Measurements from ENCODE around the gene ACVR2B.

The ACVR2B gene

DNA sequence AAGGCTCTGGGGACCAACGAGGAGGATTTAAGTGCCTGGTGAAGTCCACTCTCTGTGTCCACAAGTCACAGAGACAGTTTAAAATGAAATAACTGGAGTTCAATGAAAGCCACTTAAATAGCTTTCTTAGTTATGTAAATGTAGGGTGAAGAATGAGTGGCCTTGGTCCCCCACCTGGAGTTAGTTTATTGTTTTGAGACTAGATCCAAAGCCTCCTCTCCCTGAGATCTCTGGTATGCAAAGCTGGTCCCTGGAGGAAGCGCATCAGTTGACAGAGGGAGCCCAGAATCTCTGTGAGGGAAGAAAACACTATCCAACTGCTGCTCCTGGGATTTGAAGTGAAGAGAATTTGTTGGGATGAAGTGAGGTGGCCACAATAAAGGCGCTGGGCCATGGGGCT is 83.0 kb downstream of the ACVR2B start:
- no peak for TF ChIP-seq ZBTB7A (IDR thresholded peaks at IDR 0.05; ENCODE audit: low read depth)
- TF ChIP-seq NFIC (IDR thresholded peaks at IDR 0.05): no peak
- TF ChIP-seq EGR1 (IDR thresholded peaks at IDR 0.05): no peak
- no peak for TF ChIP-seq TEAD4 (IDR thresholded peaks at IDR 0.05)
- TF ChIP-seq EP300 (IDR thresholded peaks at IDR 0.05; ENCODE audit: borderline replicate concordance): no peak
- TF ChIP-seq, protein P1, sequence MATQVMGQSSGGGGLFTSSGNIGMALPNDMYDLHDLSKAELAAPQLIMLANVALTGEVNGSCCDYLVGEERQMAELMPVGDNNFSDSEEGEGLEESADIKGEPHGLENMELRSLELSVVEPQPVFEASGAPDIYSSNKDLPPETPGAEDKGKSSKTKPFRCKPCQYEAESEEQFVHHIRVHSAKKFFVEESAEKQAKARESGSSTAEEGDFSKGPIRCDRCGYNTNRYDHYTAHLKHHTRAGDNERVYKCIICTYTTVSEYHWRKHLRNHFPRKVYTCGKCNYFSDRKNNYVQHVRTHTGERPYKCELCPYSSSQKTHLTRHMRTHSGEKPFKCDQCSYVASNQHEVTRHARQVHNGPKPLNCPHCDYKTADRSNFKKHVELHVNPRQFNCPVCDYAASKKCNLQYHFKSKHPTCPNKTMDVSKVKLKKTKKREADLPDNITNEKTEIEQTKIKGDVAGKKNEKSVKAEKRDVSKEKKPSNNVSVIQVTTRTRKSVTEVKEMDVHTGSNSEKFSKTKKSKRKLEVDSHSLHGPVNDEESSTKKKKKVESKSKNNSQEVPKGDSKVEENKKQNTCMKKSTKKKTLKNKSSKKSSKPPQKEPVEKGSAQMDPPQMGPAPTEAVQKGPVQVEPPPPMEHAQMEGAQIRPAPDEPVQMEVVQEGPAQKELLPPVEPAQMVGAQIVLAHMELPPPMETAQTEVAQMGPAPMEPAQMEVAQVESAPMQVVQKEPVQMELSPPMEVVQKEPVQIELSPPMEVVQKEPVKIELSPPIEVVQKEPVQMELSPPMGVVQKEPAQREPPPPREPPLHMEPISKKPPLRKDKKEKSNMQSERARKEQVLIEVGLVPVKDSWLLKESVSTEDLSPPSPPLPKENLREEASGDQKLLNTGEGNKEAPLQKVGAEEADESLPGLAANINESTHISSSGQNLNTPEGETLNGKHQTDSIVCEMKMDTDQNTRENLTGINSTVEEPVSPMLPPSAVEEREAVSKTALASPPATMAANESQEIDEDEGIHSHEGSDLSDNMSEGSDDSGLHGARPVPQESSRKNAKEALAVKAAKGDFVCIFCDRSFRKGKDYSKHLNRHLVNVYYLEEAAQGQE (IDR thresholded peaks at IDR 0.05; ENCODE audit: low read depth): no peak
- no peak for TF ChIP-seq TCF12 (IDR thresholded peaks at IDR 0.05; ENCODE audit: low read depth)
- TF ChIP-seq, protein P2, sequence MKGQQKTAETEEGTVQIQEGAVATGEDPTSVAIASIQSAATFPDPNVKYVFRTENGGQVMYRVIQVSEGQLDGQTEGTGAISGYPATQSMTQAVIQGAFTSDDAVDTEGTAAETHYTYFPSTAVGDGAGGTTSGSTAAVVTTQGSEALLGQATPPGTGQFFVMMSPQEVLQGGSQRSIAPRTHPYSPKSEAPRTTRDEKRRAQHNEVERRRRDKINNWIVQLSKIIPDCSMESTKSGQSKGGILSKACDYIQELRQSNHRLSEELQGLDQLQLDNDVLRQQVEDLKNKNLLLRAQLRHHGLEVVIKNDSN (IDR thresholded peaks at IDR 0.05): no peak
- TF ChIP-seq CREB1 (IDR thresholded peaks at IDR 0.05; ENCODE audit: low read depth): no peak
- TF ChIP-seq CEBPB (IDR thresholded peaks at IDR 0.05): no peak
- TF ChIP-seq, protein P3, sequence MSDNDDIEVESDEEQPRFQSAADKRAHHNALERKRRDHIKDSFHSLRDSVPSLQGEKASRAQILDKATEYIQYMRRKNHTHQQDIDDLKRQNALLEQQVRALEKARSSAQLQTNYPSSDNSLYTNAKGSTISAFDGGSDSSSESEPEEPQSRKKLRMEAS (IDR thresholded peaks at IDR 0.05): no peak
- TF ChIP-seq RAD21 (IDR thresholded peaks at IDR 0.05; ENCODE audit: low read depth): no peak

DNA sequence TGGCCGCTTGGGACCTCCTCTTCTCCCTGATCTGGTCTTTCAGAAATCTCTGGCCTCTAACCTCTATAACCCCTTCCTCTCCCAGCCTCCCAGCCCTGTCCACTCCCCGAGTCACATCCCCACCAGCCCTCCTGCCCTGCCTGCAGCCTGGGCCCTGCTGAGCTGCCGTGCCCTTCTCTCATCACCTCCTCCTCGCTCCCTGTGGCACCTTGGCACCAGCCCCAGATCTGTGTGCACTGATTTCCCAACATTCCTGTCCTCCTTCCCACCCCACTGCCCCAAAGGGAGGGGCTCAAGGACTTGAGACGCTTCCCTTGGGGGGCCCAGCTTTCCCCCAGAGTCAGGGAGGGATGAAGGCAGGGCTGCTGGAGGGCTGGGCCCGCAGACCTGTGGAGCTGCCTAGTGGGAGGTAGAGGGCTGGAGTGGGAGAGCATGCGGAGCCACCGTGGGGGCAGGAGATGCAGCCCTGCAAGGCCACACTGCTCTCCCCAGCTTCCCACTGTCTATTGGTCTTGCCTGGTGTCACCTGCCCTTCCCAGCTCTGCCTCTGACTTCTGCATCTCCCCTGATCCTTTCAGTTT is 85.2 kb downstream of the ACVR2B start:
- TF ChIP-seq CEBPB (IDR thresholded peaks at IDR 0.05): 0 out of 2 replicates have a peak, but pooled peaks have one; percentile 20
- TF ChIP-seq YY1 (IDR thresholded peaks at IDR 0.05; ENCODE audit: low read depth): no peak
- 0 out of 2 replicates have a peak, but pooled peaks have one; percentile 22 for TF ChIP-seq NFIC (IDR thresholded peaks at IDR 0.05)

DNA sequence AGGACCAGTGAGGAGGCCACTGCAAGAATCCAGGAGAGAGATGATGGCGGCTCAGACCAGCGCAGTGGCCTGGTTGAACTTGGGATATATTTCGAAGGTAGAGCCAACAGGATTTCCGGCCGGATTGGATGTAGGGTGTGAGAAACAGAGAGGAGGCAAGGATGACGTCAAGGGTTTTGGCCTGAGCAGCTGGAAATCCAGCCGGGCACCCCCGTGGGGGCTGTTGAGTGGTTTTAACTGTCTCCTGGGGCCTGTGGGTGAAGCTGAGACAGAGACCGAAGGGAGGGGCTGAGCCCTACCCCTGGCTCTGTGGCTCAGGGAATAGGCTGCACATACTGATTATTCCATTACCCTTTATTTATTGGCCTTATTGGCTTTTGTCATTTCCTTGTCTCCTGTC is 88.1 kb downstream of the ACVR2B start:
- TF ChIP-seq, protein P1 (IDR thresholded peaks at IDR 0.05; ENCODE audit: low read depth): no peak
- TF ChIP-seq TEAD4 (IDR thresholded peaks at IDR 0.05) (no peak), RAD21 (IDR thresholded peaks at IDR 0.05; ENCODE audit: low read depth) (no peak), FOXM1 (IDR thresholded peaks at IDR 0.05; ENCODE audit: borderline replicate concordance, low read depth) (no peak), ZBTB7A (IDR thresholded peaks at IDR 0.05; ENCODE audit: low read depth) (no peak), CREB1 (IDR thresholded peaks at IDR 0.05; ENCODE audit: low read depth) (no peak), CEBPB (IDR thresholded peaks at IDR 0.05) (no peak), TCF12 (IDR thresholded peaks at IDR 0.05; ENCODE audit: low read depth) (no peak), NFIC (IDR thresholded peaks at IDR 0.05) (no peak), EP300 (IDR thresholded peaks at IDR 0.05; ENCODE audit: borderline replicate concordance) (no peak), EGR1 (IDR thresholded peaks at IDR 0.05) (no peak), YY1 (IDR thresholded peaks at IDR 0.05; ENCODE audit: low read depth) (no peak), TAF1 (IDR thresholded peaks at IDR 0.05; ENCODE audit: low read depth) (no peak)
- TF ChIP-seq, protein P3 (IDR thresholded peaks at IDR 0.05): no peak
- TF ChIP-seq, protein P2 (IDR thresholded peaks at IDR 0.05): no peak
